Endothelial cell of umbilical vein (primary cell): ENCODE data around the gene FBL. TPM values are rescaled to one million over a fixed set of nuclear protein-coding genes. Genes with fewer than 3 reads are reported as not detected.

Experiments
- BruUV-seq: library from RNA; stranded (reverse); fragments of 400-500 nt; replicated peaks from 2 replicates; lab custom pipeline; 2021; lab: Mats Ljungman, UMichigan
- CTCF ChIA-PET: fragments of 300-600, 350-600 bp; sonication (Branson Sonifier 250); formaldehyde crosslinking; loops from one replicate; lab custom pipeline; 2021; ENCODE audit warnings: antibody characterized with exemption, inconsistent platforms; lab: Charles Lee
- POLR2A ChIA-PET: fragments of 300-600, 350-600 bp; sonication (Branson Sonifier 250); formaldehyde crosslinking; loops from one replicate; lab custom pipeline; 2021; ENCODE audit warnings: antibody characterized with exemption, inconsistent platforms; lab: Charles Lee
- DNase-seq: peaks from one replicate; pipeline ENCODE4 v3.0.0-alpha.2; 2011; ENCODE audit warnings: low read depth, low spot score
- FAIRE-seq: peaks from 2 replicates; lab custom pipeline; 2011; peaks lifted over from hg19 to GRCh38; lab: Jason Lieb, UNC
- H2AFZ ChIP-seq: 2 replicates; pipeline ENCODE4 v1.6.0; 2012; ENCODE audit warnings: low read depth, low read length, control low read depth, inconsistent platforms
- H3K27ac ChIP-seq: 2 replicates; pipeline ENCODE4 v1.5.1; 2011; ENCODE audit warnings: low read depth, mild to moderate bottlenecking, control low read depth, low read length, moderate library complexity; ENCODE audit not compliant: insufficient read depth
- H3K27me3 ChIP-seq, 2 experiments: 2 replicates each; pipeline versions ENCODE4 v1.6.0 to v1.6.1; 2011; ENCODE audit warnings: low read length in 2 of 2, mixed read lengths in 1 of 2; ENCODE audit not compliant: control insufficient read depth in 2 of 2, insufficient read depth in 2 of 2
- H3K36me3 ChIP-seq, 2 experiments: 2 replicates in 1 of 2; 3 replicates in 1 of 2; pipeline ENCODE4 v1.5.1; 2011; ENCODE audit warnings: low read length in 2 of 2, mild to moderate bottlenecking in 1 of 2, moderate library complexity in 1 of 2; ENCODE audit not compliant: control insufficient read depth in 2 of 2, insufficient read depth in 2 of 2; ENCODE audit errors: extremely low read depth in 1 of 2
- H3K4me1 ChIP-seq: 3 replicates; pipeline ENCODE4 v1.5.1; 2011; ENCODE audit warnings: mild to moderate bottlenecking, low read length; ENCODE audit not compliant: control insufficient read depth, insufficient read depth; ENCODE audit errors: extremely low read depth
- H3K4me2 ChIP-seq: 2 replicates; pipeline ENCODE4 v1.6.1; 2011; ENCODE audit warnings: low read length, control low read depth, mixed read lengths; ENCODE audit not compliant: insufficient read depth
- H3K4me3 ChIP-seq, 3 experiments: fragments of 200-600 bp in 1 of 3; sonication (generic), shearing (Covaris generic) in 1 of 3; replicated peaks in 1 of 3; 2 replicates each; pipeline ENCODE4 v1.5.1; 2011 to 2016; ENCODE audit warnings: control low read depth in 3 of 3, low read length in 3 of 3, mild to moderate bottlenecking in 2 of 3, inconsistent platforms in 1 of 3, low read depth in 1 of 3, moderate library complexity in 1 of 3; ENCODE audit not compliant: insufficient read depth in 1 of 3
- H3K79me2 ChIP-seq: 2 replicates; pipeline ENCODE4 v1.6.0; 2012; ENCODE audit warnings: low read length, inconsistent platforms; ENCODE audit not compliant: control insufficient read depth, insufficient read depth
- H3K9ac ChIP-seq: replicated peaks from 2 replicates; pipeline ENCODE3; 2011; ENCODE audit warnings: low read length, control low read depth; ENCODE audit not compliant: insufficient read depth; ENCODE audit errors: extremely low read depth
- H3K9me1 ChIP-seq: replicated peaks from 3 replicates; pipeline ENCODE4 v1.6.0; 2011; ENCODE audit warnings: mild to moderate bottlenecking, low read length; ENCODE audit not compliant: control insufficient read depth, insufficient read depth; ENCODE audit errors: extremely low read depth
- H3K9me3 ChIP-seq: replicated peaks from 2 replicates; pipeline ENCODE4 v1.5.1; 2012; ENCODE audit warnings: low read length, inconsistent platforms; ENCODE audit not compliant: control insufficient read depth, insufficient read depth
- H4K20me1 ChIP-seq: replicated peaks from 2 replicates; pipeline ENCODE3; 2011; ENCODE audit warnings: mild to moderate bottlenecking, low read length; ENCODE audit not compliant: control insufficient read depth, insufficient read depth; ENCODE audit errors: extremely low read depth
- CTCF ChIP-seq, 2 donors: IDR thresholded peaks; 1 replicate in 1 of 2; 2 replicates in 1 of 2; pipeline ENCODE4 v1.5.1; 2011; ENCODE audit warnings: low read length in 2 of 2, mild to moderate bottlenecking in 2 of 2, moderate library complexity in 2 of 2, control low read depth in 1 of 2, inconsistent platforms in 1 of 2, low read depth in 1 of 2; ENCODE audit not compliant: insufficient read depth in 1 of 2; ENCODE audit errors: extremely low read depth in 1 of 2
- EZH2 ChIP-seq: IDR thresholded peaks from 2 replicates; pipeline ENCODE4 v1.6.1; 2012; ENCODE audit warnings: borderline replicate concordance, low read depth, mild to moderate bottlenecking, moderate library complexity, low read length, inconsistent platforms; ENCODE audit not compliant: severe bottlenecking
- FOS ChIP-seq: IDR thresholded peaks from 2 replicates; pipeline ENCODE4 v1.6.1; 2011; ENCODE audit warnings: mild to moderate bottlenecking, low read length, moderate library complexity, borderline replicate concordance; ENCODE audit not compliant: insufficient read depth
- GATA2 ChIP-seq: IDR thresholded peaks from 2 replicates; pipeline ENCODE4 v1.7.0; 2011; ENCODE audit warnings: low read depth, mild to moderate bottlenecking, moderate library complexity, mixed read lengths, low read length; ENCODE audit not compliant: insufficient read length, insufficient read depth
- JUN ChIP-seq: IDR thresholded peaks from 2 replicates; pipeline ENCODE4 v1.6.1; 2011; ENCODE audit warnings: borderline replicate concordance, low read depth; ENCODE audit not compliant: insufficient read length, insufficient read depth
- MAX ChIP-seq: IDR thresholded peaks from 2 replicates; pipeline ENCODE4 v1.6.1; 2011; ENCODE audit not compliant: insufficient read depth, insufficient read length
- MYC ChIP-seq: IDR thresholded peaks from one replicate; pipeline ENCODE4 v1.6.1; 2011; ENCODE audit warnings: mild to moderate bottlenecking, low read depth, low read length
- POLR2A ChIP-seq: IDR thresholded peaks from 2 replicates; pipeline ENCODE4 v1.6.1; 2012; ENCODE audit warnings: low read depth, mild to moderate bottlenecking, control low read depth, low read length
- POLR2AphosphoS5 ChIP-seq: IDR thresholded peaks from 2 replicates; pipeline ENCODE4 v1.6.1; 2012; ENCODE audit warnings: low read depth, mild to moderate bottlenecking, control low read depth, low read length, moderate library complexity; ENCODE audit not compliant: insufficient read depth
- dilution Hi-C: fragments of 300-500 bp; cut with MboI; formaldehyde crosslinking; loops from one replicate; pipeline ENCODE4 v1.15.0; 2019; ENCODE audit warnings: low sequenced_read_pairs; ENCODE audit not compliant: extremely low pct_ligation_motif_present
- intact Hi-C: fragments of 100-400 bp; cut with micrococcal nuclease; formaldehyde crosslinking; loops from one replicate; pipeline ENCODE4 v1.10.0; 2022
- polyA plus RNA-seq, 4 experiments: library from polyadenylated mRNA; depleted of rRNA in 3 of 4; stranded (reverse) in 3 of 4; unstranded in 1 of 4; fragments of >200 nt; gene quantifications; 2 replicates each; pipeline versions ENCODE4 v1.2.1 to v1.2.3, GENCODE V29; 2011 to 2012; ENCODE audit warnings: missing spikeins in 1 of 4
- total RNA-seq: library from RNA; stranded (reverse); gene quantifications from 2 replicates; pipeline ENCODE4 v1.2.3, GENCODE V29; 2021

Gene FBL
- total and polyA plus RNA-seq, 2 donors (not counting 3 experiments of a cell fraction or from before 2014, with no cell fraction given): 271 to 473 TPM

GRCh38 chr19:39867133-39867532, 21.0 kb upstream of the FBL start:
- H3K4me3 ChIP-seq: no peak overlapping the region
- no peaks in the 10 kb centered on the region for H3K36me3 ChIP-seq
- no peaks in the 10 kb centered on the region for H3K4me1 ChIP-seq
- DNase-seq: no peak
- CTCF ChIA-PET: interaction anchor here (1.2 kb wide), 1 partner anchor 74 kb away, joined by 4 read pairs; no protein-coding TSS in a partner anchor
- BruUV-seq: no TSS peak
- H3K9ac ChIP-seq: no peak overlapping the region
- dilution Hi-C loops: no loop called here
- no peaks in the 10 kb centered on the region for H3K27me3 ChIP-seq
- no peaks in the 10 kb centered on the region for H4K20me1 ChIP-seq
- no peaks in the 10 kb centered on the region for H3K9me3 ChIP-seq
- H3K4me2 ChIP-seq: no peak overlapping the region
- POLR2A ChIA-PET: no interaction called here
- no peak overlapping the region for H3K27ac ChIP-seq
- no peaks in the 10 kb centered on the region for H3K79me2 ChIP-seq
- intact Hi-C loops: no loop called here
- no peak for FAIRE-seq
- TF ChIP-seq MYC (no peak), POLR2A (no peak), EZH2 (no peak), CTCF (IDR thresholded peaks at IDR 0.05; ENCODE audit: extremely low read depth in 1 of 2, insufficient read depth in 1 of 2, low read depth in 1 of 2, low read length in 2 of 2) (no peak), GATA2 (no peak), POLR2AphosphoS5 (no peak), MAX (no peak), FOS (no peak), JUN (no peak)
- no peak overlapping the region for H2AFZ ChIP-seq
- H3K9me1 ChIP-seq: no peaks in the 10 kb centered on the region
